Spleen (tissue), 7 donors: ENCODE results near the gene CCDC88C.

Source experiments
- CTCF ChIP-seq, 11 experiments: fragments of 200-600 bp in 7 of 11; fragments of 450-650 bp in 4 of 11; sonication (generic) in 4 of 11; IDR thresholded peaks in 8 of 11; conservative IDR thresholded peaks in 3 of 11; 1 replicate in 7 of 11; 2 replicates in 4 of 11; pipeline versions ENCODE4 v1.4.0 to v1.8.0; 2016 to 2021; ENCODE audit warnings: antibody characterized with exemption in 11 of 11, inconsistent platforms in 4 of 11, mild to moderate bottlenecking in 1 of 11
- POLR2A ChIP-seq, 3 donors: fragments of 450-650 bp; IDR thresholded peaks; one replicate each; pipeline ENCODE4 v1.5.1; 2017; ENCODE audit warnings: antibody characterized with exemption in 3 of 3, mild to moderate bottlenecking in 1 of 3
- POLR2AphosphoS5 ChIP-seq, 3 donors: sonication (generic); formaldehyde crosslinking; IDR thresholded peaks; one replicate each; pipeline ENCODE4 v1.5.1; 2017; ENCODE audit warnings: antibody characterized with exemption in 3 of 3
- donor health status: DM: no; HTN: no; CAD: no; lungs with moderate emphysema.
- donor health status: DM: no; HTN: no; CAD: no.
- donor health status: DM: no; HTN: no; CAD: no.

GRCh38 chr14:91272341-91273272 is 145.0 kb downstream of the CCDC88C start:
- TF ChIP-seq CTCF (IDR thresholded peaks at IDR 0.05 in 8 of 11, conservative IDR thresholded peaks at IDR 0.05 in 3 of 11) (no peak), POLR2AphosphoS5 (IDR thresholded peaks at IDR 0.05) (peak in 1 of 3 donors; percentile 56), POLR2A (IDR thresholded peaks at IDR 0.05) (no peak)
